Endothelial cell of umbilical vein (primary cell): ENCODE results near the gene LTK. TPM values are rescaled to one million over a fixed set of nuclear protein-coding genes. Genes with fewer than 3 reads are reported as not detected.

Experiments
- BruUV-seq: library from RNA; stranded (reverse); fragments of 400-500 nt; replicated peaks from 2 replicates; lab custom pipeline; 2021; lab: Mats Ljungman, UMichigan
- CTCF ChIA-PET: fragments of 300-600, 350-600 bp; sonication (Branson Sonifier 250); formaldehyde crosslinking; loops from one replicate; lab custom pipeline; 2021; ENCODE audit warnings: antibody characterized with exemption, inconsistent platforms; lab: Charles Lee
- POLR2A ChIA-PET: fragments of 300-600, 350-600 bp; sonication (Branson Sonifier 250); formaldehyde crosslinking; loops from one replicate; lab custom pipeline; 2021; ENCODE audit warnings: antibody characterized with exemption, inconsistent platforms; lab: Charles Lee
- DNase-seq: peaks from one replicate; pipeline ENCODE4 v3.0.0-alpha.2; 2011; ENCODE audit warnings: low read depth, low spot score
- FAIRE-seq: peaks from 2 replicates; lab custom pipeline; 2011; peaks lifted over from hg19 to GRCh38; lab: Jason Lieb, UNC
- H2AFZ ChIP-seq: 2 replicates; pipeline ENCODE4 v1.6.0; 2012; ENCODE audit warnings: low read depth, low read length, control low read depth, inconsistent platforms
- H3K27ac ChIP-seq: 2 replicates; pipeline ENCODE4 v1.5.1; 2011; ENCODE audit warnings: low read depth, mild to moderate bottlenecking, control low read depth, low read length, moderate library complexity; ENCODE audit not compliant: insufficient read depth
- H3K27me3 ChIP-seq, 2 experiments: 2 replicates each; pipeline versions ENCODE4 v1.6.0 to v1.6.1; 2011; ENCODE audit warnings: low read length in 2 of 2, mixed read lengths in 1 of 2; ENCODE audit not compliant: control insufficient read depth in 2 of 2, insufficient read depth in 2 of 2
- H3K36me3 ChIP-seq, 2 experiments: 2 replicates in 1 of 2; 3 replicates in 1 of 2; pipeline ENCODE4 v1.5.1; 2011; ENCODE audit warnings: low read length in 2 of 2, mild to moderate bottlenecking in 1 of 2, moderate library complexity in 1 of 2; ENCODE audit not compliant: control insufficient read depth in 2 of 2, insufficient read depth in 2 of 2; ENCODE audit errors: extremely low read depth in 1 of 2
- H3K4me1 ChIP-seq: 3 replicates; pipeline ENCODE4 v1.5.1; 2011; ENCODE audit warnings: mild to moderate bottlenecking, low read length; ENCODE audit not compliant: control insufficient read depth, insufficient read depth; ENCODE audit errors: extremely low read depth
- H3K4me2 ChIP-seq: 2 replicates; pipeline ENCODE4 v1.6.1; 2011; ENCODE audit warnings: low read length, control low read depth, mixed read lengths; ENCODE audit not compliant: insufficient read depth
- H3K4me3 ChIP-seq, 3 experiments: fragments of 200-600 bp in 1 of 3; sonication (generic), shearing (Covaris generic) in 1 of 3; replicated peaks in 1 of 3; 2 replicates each; pipeline ENCODE4 v1.5.1; 2011 to 2016; ENCODE audit warnings: control low read depth in 3 of 3, low read length in 3 of 3, mild to moderate bottlenecking in 2 of 3, inconsistent platforms in 1 of 3, low read depth in 1 of 3, moderate library complexity in 1 of 3; ENCODE audit not compliant: insufficient read depth in 1 of 3
- H3K79me2 ChIP-seq: 2 replicates; pipeline ENCODE4 v1.6.0; 2012; ENCODE audit warnings: low read length, inconsistent platforms; ENCODE audit not compliant: control insufficient read depth, insufficient read depth
- H3K9ac ChIP-seq: replicated peaks from 2 replicates; pipeline ENCODE3; 2011; ENCODE audit warnings: low read length, control low read depth; ENCODE audit not compliant: insufficient read depth; ENCODE audit errors: extremely low read depth
- H3K9me1 ChIP-seq: replicated peaks from 3 replicates; pipeline ENCODE4 v1.6.0; 2011; ENCODE audit warnings: mild to moderate bottlenecking, low read length; ENCODE audit not compliant: control insufficient read depth, insufficient read depth; ENCODE audit errors: extremely low read depth
- H3K9me3 ChIP-seq: replicated peaks from 2 replicates; pipeline ENCODE4 v1.5.1; 2012; ENCODE audit warnings: low read length, inconsistent platforms; ENCODE audit not compliant: control insufficient read depth, insufficient read depth
- H4K20me1 ChIP-seq: replicated peaks from 2 replicates; pipeline ENCODE3; 2011; ENCODE audit warnings: mild to moderate bottlenecking, low read length; ENCODE audit not compliant: control insufficient read depth, insufficient read depth; ENCODE audit errors: extremely low read depth
- CTCF ChIP-seq, 2 donors: IDR thresholded peaks; 1 replicate in 1 of 2; 2 replicates in 1 of 2; pipeline ENCODE4 v1.5.1; 2011; ENCODE audit warnings: low read length in 2 of 2, mild to moderate bottlenecking in 2 of 2, moderate library complexity in 2 of 2, control low read depth in 1 of 2, inconsistent platforms in 1 of 2, low read depth in 1 of 2; ENCODE audit not compliant: insufficient read depth in 1 of 2; ENCODE audit errors: extremely low read depth in 1 of 2
- EZH2 ChIP-seq: IDR thresholded peaks from 2 replicates; pipeline ENCODE4 v1.6.1; 2012; ENCODE audit warnings: borderline replicate concordance, low read depth, mild to moderate bottlenecking, moderate library complexity, low read length, inconsistent platforms; ENCODE audit not compliant: severe bottlenecking
- FOS ChIP-seq: IDR thresholded peaks from 2 replicates; pipeline ENCODE4 v1.6.1; 2011; ENCODE audit warnings: mild to moderate bottlenecking, low read length, moderate library complexity, borderline replicate concordance; ENCODE audit not compliant: insufficient read depth
- GATA2 ChIP-seq: IDR thresholded peaks from 2 replicates; pipeline ENCODE4 v1.7.0; 2011; ENCODE audit warnings: low read depth, mild to moderate bottlenecking, moderate library complexity, mixed read lengths, low read length; ENCODE audit not compliant: insufficient read length, insufficient read depth
- JUN ChIP-seq: IDR thresholded peaks from 2 replicates; pipeline ENCODE4 v1.6.1; 2011; ENCODE audit warnings: borderline replicate concordance, low read depth; ENCODE audit not compliant: insufficient read length, insufficient read depth
- MYC ChIP-seq: IDR thresholded peaks from one replicate; pipeline ENCODE4 v1.6.1; 2011; ENCODE audit warnings: mild to moderate bottlenecking, low read depth, low read length
- POLR2A ChIP-seq: IDR thresholded peaks from 2 replicates; pipeline ENCODE4 v1.6.1; 2012; ENCODE audit warnings: low read depth, mild to moderate bottlenecking, control low read depth, low read length
- POLR2AphosphoS5 ChIP-seq: IDR thresholded peaks from 2 replicates; pipeline ENCODE4 v1.6.1; 2012; ENCODE audit warnings: low read depth, mild to moderate bottlenecking, control low read depth, low read length, moderate library complexity; ENCODE audit not compliant: insufficient read depth
- dilution Hi-C: fragments of 300-500 bp; cut with MboI; formaldehyde crosslinking; loops from one replicate; pipeline ENCODE4 v1.15.0; 2019; ENCODE audit warnings: low sequenced_read_pairs; ENCODE audit not compliant: extremely low pct_ligation_motif_present
- intact Hi-C: fragments of 100-400 bp; cut with micrococcal nuclease; formaldehyde crosslinking; loops from one replicate; pipeline ENCODE4 v1.10.0; 2022
- polyA plus RNA-seq, 4 experiments: library from polyadenylated mRNA; depleted of rRNA in 3 of 4; stranded (reverse) in 3 of 4; unstranded in 1 of 4; fragments of >200 nt; gene quantifications; 2 replicates each; pipeline versions ENCODE4 v1.2.1 to v1.2.3, GENCODE V29; 2011 to 2012; ENCODE audit warnings: missing spikeins in 1 of 4
- total RNA-seq: library from RNA; stranded (reverse); gene quantifications from 2 replicates; pipeline ENCODE4 v1.2.3, GENCODE V29; 2021
- TF ChIP-seq, protein P1 (sequence below): IDR thresholded peaks from 2 replicates; pipeline ENCODE4 v1.6.1; 2011; ENCODE audit not compliant: insufficient read depth, insufficient read length

LTK gene
- total and polyA plus RNA-seq, 2 donors (not counting 3 experiments of a cell fraction or from before 2014, with no cell fraction given): 0.15 to 0.17 TPM

DNA sequence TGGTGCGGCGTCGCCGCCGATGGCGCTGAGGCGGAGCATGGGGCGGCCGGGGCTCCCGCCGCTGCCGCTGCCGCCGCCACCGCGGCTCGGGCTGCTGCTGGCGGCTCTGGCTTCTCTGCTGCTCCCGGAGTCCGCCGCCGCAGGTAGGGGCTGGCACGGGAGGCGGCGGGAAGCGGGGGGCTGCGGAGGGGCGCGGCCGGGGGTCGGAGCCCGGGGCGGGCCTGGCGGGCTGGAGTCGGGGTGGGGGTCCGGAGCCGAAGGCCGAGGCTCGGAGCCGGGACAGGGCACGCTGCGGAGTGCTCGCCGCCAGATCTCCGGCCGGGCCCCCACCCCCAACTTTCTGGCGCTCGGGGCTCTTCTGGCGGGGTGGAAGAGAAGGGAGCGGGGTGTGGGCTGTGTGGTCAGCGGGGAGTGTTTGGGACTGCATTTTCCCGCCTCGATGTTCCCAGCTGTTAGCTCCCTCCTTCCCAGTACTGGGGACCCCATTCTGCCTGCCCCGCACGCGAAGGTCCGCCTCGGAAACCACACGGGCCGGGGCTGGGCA lies 45.7 kb upstream of the LTK start:
- TF ChIP-seq GATA2 (no peak), POLR2AphosphoS5 (no peak), MYC (no peak), EZH2 (no peak), FOS (no peak), POLR2A (no peak), JUN (no peak), CTCF (IDR thresholded peaks at IDR 0.05; ENCODE audit: extremely low read depth in 1 of 2, insufficient read depth in 1 of 2, low read depth in 1 of 2, low read length in 2 of 2) (no peak)
- TF ChIP-seq, protein P1, sequence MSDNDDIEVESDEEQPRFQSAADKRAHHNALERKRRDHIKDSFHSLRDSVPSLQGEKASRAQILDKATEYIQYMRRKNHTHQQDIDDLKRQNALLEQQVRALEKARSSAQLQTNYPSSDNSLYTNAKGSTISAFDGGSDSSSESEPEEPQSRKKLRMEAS: no peak
- dilution Hi-C loops (no loop called here), intact Hi-C loops (loop anchor here (5.0 kb wide), 2 partner anchors 92 to 103 kb away; partner anchors contain the start of gene MGA)
- DNase-seq (no peak), FAIRE-seq (peak; percentile 12)
- no peaks in the 10 kb centered on the region for H3K27me3 ChIP-seq
- H3K9me3 ChIP-seq: no peaks in the 10 kb centered on the region
- peak overlapping the region; percentile 57 for H3K9ac ChIP-seq
- H3K4me1 ChIP-seq: peaks cover 21% of the 10 kb centered on the region
- ChIA-PET POLR2A (no interaction called here), CTCF (interaction anchor here (1.9 kb wide), 1 partner anchor 26 kb away, joined by 5 read pairs; no protein-coding TSS in a partner anchor)
- H3K36me3 ChIP-seq: peaks cover 0 to 2% of the 10 kb centered on the region in 2 experiments
- H3K4me3 ChIP-seq: peak overlapping the region; percentile 43 to 67 (median 47)
- H3K27ac ChIP-seq: no peak overlapping the region
- peak overlapping the region; percentile 74 for H3K4me2 ChIP-seq
- no TSS peak for BruUV-seq
- H3K79me2 ChIP-seq: no peaks in the 10 kb centered on the region
- no peaks in the 10 kb centered on the region for H3K9me1 ChIP-seq
- H2AFZ ChIP-seq: peak overlapping the region; percentile 70
- H4K20me1 ChIP-seq: no peaks in the 10 kb centered on the region
